Activated CD8-positive, alpha-beta memory T cell treated with anti-CD3 and anti-CD28 coated beads, Interleukin-2, amount 50 U/mL, for 48 hours (primary cell): Measurements from ENCODE around the gene NETO2.
A peak's percentile ranks its signal among the peaks of the same experiment; 100 is the strongest.
"Not testable (repeated sequence)": the region's sequence is repeated elsewhere in the genome, so short reads cannot be mapped to it uniquely, and the experiment has no call there.

Experiments
- DNase-seq: peaks from one replicate; pipeline ENCODE4 v3.0.0-alpha.2; 2020

The NETO2 gene, protein sequence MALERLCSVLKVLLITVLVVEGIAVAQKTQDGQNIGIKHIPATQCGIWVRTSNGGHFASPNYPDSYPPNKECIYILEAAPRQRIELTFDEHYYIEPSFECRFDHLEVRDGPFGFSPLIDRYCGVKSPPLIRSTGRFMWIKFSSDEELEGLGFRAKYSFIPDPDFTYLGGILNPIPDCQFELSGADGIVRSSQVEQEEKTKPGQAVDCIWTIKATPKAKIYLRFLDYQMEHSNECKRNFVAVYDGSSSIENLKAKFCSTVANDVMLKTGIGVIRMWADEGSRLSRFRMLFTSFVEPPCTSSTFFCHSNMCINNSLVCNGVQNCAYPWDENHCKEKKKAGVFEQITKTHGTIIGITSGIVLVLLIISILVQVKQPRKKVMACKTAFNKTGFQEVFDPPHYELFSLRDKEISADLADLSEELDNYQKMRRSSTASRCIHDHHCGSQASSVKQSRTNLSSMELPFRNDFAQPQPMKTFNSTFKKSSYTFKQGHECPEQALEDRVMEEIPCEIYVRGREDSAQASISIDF

DNA sequence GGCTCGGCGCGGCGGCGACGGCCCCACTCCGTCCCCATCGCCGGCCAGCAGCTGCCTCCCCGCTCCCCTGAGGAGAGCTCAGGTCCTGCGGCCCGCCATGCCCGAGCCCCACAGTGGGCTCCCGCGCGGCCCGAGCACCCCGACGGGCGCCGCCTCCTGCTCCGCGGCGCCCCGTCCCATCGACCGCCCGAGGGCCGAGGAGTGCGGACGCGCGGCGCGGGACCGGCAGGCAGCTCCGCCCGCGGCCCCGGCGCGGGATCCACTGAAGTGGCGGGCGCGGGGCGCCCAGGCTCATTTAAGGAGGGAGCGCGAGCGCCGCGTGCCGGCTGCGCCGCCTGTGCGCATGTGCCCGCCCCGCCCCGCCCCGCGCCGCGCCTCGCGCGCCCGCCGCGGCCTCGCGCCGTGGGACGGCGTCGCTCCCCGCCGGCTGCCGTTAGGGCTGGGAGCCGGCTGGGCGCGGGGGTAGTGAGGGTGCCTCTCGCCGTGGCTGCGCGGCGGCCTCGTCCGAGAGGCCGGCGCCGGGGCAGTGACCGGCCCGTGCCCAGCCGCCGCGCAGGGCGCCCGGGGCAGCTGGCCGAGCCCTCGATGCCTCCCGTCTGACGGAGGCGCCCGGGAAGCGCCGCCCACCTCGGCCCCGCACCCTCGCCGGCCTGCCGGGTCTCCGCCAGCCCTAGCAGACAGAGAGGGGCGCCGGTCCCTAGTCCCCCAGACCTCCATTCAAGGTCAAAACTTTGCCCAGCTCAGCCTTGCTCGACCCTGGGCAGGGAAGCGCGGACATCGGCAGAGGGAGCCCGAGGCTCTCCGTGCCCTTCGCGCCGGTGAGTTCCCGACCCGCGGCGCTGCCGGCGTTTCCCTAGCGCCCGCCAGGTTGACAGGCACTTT lies at the start of gene NETO2:
Gene NETO2, minus strand, starts transcription at position 269 of the 882 bp plus-strand sequence. CDS start 333 bp downstream, outside the sequence.
- peak; percentile 81 for DNase-seq

DNA sequence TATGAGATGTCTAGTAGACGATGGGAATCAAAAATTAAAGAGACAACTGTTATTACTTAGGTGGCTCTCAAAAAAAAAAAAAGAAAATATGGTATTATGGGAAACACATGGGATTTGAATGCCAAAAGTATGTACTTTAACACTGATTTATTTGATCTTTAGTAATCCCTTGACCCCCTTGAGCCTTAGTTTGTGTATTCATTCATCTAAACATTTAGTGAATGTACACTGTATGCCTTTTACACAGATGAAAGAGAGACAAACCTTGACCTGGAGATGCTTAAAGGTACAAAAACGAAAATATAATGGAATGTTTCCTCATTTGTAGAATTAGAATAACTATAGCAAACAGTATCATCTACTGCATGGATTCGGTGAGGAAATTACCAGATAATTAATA lies 38.6 kb upstream of the NETO2 start:
- DNase-seq = no peak

DNA sequence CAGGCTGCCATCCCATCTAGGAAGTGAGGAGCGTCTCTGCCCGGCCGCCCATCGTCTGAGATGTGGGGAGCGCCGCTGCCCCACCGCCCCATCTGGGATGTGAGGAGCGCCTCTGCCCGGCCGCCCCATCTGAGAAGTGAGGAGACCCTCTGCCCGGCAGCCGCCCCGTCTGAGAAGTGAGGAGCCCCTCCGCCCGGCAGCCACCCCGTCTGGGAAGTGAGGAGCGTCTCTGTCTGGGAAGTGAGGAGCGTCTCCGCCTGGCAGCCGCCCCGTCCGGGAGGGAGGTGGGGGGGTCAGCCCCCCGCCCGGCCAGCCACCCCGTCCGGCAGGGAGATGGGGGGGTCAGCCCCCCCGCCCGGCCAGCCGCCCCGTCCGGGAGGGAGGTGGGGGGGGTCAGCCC lies 37.3 kb upstream of the NETO2 start:
- DNase-seq = not testable (repeated sequence)

DNA sequence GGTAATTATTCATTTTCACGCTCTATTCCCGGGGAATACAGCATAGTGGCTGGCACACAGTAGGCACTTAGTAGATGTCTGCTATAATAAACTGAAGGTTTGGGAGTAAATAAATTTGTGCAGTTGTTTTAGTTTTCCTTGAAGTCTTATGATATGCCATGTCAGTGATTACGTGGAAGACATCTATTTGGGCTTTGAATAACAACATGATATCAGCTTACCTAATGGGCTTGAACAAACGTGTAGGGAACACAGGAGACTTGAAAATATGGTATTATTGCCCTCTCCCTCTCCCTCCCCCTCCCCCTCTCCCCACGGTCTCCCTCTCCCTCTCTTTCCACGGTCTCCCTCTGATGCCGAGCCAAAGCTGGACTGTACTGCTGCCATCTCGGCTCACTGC lies 36.3 kb upstream of the NETO2 start:
- no peak for DNase-seq

DNA sequence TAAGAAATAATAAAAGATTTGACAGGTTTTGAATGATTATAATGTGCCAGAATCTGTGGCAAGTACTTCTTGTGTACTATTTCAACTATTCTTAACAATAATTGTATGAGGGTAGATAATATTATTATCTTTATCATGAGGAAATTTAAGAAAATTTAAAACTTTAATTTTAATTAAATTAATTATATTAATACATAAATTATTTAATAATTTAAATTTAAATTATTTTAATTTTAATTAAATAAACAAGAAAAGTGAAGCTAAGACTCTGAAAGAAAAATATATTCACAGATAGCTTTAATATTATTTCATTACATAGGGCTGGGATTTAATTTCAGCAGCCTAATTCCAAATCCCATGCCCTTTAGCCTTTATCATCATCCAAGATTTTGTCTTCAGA lies 31.4 kb upstream of the NETO2 start:
- no peak for DNase-seq

DNA sequence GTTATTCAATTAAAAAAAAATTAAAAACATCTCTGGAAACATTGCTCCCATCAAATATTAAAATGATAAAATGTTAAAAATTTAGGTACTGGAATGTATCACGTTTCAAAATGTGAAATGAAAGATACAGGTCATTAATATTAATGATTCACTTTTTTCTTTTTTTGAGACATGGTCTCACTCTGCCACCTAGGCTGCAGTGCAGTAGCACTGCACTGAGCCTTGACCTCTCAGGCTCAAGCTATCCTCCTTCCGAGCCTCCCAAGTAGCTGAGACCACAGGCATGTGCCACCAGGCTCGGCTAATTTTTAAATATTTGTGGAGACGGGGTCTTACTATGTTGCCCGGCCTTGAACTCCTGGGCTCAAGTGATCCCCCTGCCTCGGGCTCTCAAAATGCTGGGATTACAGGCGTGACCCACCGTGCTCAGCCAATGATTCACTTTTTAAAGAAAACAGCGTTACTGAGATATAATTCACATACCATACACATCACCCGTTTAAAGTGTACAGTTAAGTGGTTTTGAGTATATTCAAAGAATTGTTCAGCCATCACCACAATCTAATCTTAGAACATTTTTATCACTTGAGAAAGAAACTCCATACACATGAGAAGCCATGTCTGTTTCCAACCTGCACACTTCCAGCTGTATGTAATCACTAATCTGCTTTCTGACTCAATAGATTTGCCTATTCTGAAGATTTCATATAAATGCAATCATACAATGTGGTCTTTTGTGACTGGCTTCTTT lies 19.1 kb upstream of the NETO2 start:
- no peak for DNase-seq

DNA sequence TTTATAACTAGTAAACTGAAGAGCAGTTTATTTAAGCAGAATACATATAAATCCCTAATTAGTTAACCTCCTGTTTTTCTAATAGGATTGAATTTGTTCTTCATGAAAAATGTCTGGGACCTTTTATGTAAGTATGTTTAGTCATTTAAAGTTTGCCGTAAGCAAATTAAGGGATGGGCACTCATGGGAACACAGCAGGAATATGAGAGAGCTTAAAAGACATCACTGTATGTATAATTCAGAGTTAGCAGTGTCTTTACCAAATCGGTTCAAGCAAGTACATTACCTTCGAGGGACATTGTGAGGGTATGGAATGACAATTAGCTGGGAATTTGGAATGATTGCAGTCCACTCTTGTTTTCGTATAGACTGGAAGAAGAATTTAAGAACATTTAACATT lies 17.7 kb upstream of the NETO2 start:
- no peak for DNase-seq

DNA sequence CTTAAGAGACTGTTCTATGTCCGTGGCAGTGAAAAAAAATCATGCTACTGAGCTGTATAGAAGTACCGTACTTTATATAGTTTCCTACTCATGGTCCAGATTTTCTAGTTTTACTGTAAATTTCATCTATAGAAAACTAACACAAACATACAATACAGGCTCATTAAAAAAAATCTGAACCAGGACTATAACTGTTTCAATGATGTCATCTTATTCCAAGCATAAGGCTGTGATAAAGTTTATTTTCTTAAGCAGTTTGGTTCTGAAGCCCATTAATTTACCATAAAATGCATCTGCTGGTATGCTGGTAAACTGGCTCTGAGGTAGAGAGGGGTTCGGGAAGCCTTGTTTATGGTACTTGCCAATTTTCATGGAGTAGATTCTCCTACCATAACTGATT lies 16.7 kb upstream of the NETO2 start:
- DNase-seq = no peak

DNA sequence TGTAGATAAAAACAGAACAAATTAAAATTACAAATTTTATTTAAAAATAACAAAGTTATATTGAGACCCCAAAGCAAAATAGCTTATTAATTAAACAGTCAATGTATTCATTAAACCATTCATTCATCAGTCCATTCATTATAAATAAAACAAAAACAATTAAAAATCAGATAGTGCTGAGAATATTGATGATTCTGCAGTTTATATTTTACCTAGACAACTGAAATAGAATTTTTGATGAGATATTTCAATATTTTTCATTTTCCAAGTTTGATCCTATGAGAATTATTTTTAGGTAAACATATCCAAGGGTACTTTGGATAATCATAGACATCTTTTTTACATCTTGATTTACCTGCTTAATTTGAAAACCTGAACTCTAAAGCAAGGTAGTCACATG lies 15.2 kb upstream of the NETO2 start:
- no peak for DNase-seq

DNA sequence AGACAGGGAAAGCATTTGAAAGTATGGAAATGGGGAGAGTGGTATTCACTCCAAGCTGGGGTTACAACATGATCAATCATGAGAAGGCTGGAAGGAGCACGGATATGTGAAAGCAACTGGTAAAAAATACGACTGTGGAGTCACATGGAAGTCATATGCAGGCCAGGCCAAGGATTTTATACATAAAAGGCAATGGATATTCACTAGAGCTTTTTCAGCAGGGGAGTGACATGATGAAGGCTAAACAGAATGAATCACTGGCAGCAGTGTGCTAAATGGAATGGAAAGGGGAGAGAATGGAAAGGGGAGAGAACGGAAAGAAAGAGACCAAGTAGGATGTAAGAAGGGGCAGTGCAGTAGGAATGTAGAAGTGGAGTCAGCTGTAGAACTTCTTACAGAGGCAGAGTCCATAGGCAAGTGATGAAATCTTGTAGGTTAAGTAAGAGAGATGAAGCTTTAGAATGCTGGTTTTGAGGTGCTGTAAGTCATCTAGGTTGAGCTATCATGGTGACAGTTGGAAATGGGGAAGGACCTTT lies 13.0 kb upstream of the NETO2 start:
- no peak for DNase-seq

DNA sequence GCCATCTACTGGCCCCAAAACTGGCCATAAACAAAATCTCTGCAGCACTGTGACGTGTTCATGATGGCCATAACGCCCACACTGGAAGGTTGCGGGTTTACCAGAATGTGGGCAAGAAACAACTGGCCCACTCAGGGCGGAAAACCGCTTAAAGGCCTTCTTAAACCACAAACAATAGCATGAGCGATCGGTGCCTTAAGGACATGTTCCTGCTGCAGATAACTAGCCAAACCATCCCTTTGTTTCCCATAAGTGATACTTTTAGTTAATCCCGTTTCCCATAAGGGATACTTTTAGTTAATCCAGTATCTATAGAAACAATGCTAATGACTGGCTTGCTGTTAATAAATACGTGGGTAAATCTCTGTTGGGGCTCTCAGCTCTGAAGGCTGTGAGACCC lies 8.8 kb upstream of the NETO2 start:
- not testable (repeated sequence) for DNase-seq

DNA sequence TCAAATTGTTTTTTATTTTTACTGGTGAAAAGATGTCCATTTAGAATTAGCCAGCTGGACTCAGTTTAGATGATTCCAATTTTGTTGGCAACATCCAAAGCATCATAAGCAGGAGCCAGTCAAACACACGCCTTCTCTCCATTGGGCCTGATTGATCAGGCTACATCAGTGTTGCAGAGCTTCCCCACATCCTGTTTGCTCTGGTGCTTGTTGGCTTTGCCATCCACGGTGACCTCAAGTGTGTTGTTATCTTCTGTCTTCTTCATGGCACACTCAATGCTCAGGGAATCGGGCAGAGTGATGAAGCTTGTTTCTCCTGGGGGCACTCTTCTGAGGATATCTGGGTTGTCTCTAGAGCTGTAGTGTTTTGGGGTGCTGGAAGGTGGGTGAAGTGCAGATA lies 6.3 kb upstream of the NETO2 start:
- DNase-seq = no peak

DNA sequence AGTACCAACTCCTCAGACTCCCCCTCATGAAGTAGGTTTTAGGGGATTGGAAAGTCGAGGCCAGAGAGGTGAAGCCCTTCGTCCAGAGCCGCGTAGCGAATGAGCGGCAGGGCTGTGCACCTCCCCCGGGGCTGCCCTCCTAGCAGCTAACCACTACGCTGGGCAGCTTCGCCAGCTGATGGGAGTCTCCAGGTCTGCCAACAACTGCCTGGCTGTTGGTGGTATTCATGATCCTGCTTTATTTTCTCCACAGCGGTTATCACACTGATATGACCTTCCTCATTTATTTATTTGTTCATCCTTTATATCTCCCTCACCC lies 773 bp upstream of the NETO2 start:
- DNase-seq = no peak

DNA sequence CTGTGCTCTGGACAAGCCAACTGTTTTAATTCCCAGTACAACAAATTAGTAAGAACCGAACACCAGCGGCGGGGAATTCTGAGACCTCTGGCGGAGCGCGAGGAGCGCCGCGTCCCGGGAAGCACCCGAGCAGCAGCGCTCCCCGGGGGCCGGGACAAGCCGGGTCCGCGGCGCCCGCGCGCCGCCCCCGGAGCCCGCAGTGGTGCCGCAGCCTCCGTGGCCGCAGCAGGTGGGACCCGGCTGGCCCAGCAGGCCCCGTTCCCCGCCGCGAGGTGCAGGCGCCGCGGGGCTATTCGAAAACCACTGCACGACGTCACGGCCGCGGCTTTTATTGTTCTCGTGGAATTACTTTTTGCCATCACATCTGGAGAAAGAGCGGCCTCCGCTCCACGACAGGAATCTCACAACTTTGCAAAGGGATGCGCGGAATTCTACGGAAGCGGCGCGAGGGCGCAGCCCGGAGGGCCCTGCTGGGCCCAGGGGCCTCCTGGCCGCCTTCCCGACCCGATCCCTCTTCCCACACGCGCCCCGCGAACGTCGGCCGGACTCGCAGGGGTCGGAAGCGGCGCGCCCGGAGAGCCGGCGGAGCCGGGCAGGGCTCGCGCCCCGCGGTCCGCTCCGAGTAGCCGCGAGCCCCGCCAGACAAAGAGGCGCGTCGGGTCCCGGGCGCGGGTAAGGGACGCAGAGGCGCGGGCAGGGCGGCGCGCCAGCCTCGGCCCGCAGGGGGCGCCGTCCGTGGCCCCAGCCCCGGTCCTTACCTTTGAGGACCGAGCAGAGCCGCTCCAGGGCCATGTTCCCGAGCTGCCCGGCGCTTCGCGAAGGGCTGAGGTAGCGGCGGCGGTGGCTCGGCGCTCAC lies 696 bp downstream of the NETO2 start:
- DNase-seq = peak; percentile 85

DNA sequence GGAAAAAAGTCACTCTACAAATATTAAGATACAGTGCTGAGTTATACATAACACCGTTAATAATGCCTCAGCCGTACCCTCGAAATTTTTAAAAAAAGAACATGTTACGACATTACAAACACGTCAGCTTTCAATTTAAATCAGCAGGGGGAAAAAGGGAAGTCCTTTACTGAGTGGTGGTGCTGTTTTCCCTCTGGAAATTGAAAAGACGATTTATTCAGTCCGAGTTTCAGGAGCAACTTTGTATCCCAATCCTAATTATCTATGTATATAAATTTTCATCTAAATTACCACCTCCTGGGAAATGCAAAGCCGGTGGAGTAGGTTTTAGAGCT lies 1.3 kb downstream of the NETO2 start:
- DNase-seq = no peak

DNA sequence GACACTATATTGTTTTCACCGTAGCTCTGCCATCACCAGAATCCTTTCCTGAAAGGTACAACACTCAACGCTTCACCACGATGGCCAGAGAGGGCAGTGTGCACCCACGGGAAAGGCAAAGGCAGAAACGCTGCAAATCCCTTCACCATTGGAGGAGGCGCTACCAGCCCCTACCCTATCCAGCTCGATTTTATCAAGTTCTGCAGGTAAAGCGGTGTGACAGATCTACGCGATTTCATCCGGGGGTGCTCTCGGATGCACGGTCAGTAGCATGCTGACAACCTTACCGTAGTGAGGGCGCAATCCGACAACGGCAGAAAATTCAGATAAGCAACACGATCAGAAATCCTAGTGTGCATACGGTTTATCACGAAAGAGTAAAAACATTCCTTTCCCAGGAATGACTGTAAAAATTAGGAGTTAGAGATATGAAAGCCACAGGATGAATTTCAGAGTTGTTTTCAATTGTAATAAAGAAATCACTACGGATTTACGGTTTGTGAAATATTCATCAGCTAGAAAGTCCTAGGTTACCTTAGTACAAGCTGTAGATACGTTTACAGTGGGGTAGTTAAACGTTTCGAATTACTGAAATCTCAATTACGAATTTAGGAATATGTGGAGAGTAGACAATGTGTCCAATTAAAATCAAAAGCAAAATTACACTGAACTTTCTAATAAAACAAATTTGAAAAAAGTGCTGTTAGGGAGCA lies 1.8 kb downstream of the NETO2 start:
- peak; percentile 83 for DNase-seq

DNA sequence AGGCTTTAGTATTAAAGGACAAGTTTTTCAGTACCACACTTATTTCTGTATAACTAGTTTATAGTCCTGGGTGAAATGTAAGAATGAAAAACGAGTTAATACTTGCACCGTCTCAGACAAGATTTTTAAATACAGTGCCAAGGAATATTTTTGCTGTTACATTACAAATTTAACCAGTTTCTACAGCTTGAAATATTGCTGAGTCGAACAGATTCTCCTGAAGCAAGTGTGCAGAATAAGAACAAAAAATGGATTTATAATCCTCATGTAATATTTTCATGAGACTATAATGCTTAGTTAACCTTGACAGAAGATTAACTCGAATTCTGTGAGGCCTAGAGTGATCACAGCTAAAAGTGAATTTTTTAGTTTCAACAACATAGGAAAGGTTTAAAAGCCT lies 3.1 kb downstream of the NETO2 start:
- DNase-seq = no peak

DNA sequence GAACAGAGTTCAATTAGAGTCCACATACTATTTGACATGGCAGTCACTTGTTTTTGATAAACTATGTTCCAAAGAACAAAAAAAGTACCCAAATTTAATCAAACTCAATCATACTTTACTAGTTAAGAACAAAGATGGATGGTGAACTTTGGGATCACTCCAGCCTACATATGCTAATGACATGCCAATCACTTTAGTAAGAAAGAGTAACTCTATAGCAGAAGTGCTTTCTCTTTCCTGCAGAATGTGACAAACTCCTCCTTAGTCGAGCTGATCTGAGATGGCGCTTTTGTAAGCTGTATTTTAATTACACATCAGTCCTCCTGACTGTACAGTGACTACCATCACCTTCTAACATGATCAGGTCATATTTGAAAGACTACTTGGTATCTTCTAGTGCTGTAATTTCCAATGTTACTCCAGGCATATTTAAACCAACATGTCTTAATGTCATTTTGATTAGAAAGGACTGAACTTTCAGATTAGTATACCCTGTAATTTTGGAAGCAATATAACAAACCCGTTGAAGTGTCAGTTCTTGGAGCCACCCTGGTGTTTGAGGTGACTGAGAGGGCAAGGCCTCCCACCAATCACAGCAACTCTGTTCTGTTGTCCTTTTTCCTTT lies 4.1 kb downstream of the NETO2 start:
- no peak for DNase-seq

DNA sequence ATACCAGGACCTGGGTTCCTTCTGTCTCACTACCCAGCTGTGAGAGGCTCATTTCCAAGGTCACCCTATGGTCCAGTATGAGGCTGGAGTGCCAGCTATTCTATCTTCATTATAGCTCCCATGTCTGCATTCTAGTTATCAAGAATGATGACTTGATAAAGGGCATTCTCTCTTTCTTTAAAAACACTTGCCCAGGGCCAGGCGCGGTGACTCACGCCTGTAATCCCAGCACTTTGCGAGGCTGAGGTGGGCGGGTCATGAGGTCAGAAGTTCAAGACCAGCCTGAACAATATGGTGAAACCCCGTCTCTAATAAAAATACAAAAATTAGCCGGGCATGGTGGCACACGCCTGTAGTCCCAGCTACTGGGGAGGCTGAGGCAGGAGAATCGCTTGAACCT lies 5.8 kb downstream of the NETO2 start:
- DNase-seq = not testable (repeated sequence)

DNA sequence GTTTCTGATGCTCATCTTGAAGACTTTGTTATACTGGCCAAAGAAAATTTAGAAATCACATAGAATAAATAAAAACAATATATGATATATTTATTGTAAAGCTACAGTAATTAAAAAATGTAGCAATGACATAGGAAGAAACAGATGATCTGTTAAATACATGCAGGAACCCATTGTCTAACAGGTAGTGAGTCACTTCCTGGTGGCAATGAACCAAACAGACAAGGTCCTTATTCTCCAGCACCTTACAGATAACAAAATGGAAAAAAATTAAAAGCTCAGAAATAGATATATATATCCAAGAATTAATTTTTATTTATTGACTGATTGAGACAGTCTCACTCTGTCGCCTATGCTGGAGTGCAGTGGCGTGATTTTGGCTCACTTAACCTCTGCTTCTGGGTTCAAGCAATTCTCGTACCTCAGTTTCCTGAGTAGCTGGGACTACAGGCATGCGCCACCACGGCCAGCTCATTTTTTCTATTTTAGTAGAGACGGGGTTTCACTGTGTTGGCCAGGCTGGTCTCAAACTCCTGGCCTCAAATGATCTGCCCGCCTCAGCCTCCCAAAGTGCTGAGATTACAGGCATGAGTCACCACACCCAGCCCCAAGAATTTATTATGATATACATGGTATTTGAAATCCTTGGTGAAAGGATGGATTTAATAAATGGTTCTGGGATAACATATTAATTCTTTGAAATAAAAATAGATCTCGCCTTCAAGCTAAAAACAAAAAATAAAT lies 7.5 kb downstream of the NETO2 start:
- no peak for DNase-seq
